Brain microvascular endothelial cell (primary cell): ENCODE data around the gene TNRC6C.

ENCODE experiments used
- DNase-seq: peaks from one replicate; pipeline ENCODE4 v3.0.0-alpha.2; 2020
- H3K27ac ChIP-seq: fragments of 250-450 bp; sonication (Bioruptor Pico); 2 replicates; pipeline ENCODE4 v1.5.1; 2020; ENCODE audit warnings: mild to moderate bottlenecking, moderate library complexity
- H3K27me3 ChIP-seq: fragments of 250-450 bp; sonication (Bioruptor Pico); replicated peaks from 2 replicates; pipeline ENCODE4 v1.5.1; 2020; ENCODE audit warnings: mild to moderate bottlenecking
- H3K36me3 ChIP-seq: fragments of 250-450 bp; sonication (Bioruptor Pico); replicated peaks from 2 replicates; pipeline ENCODE4 v1.5.1; 2020; ENCODE audit warnings: mild to moderate bottlenecking
- H3K4me3 ChIP-seq: 2 replicates; pipeline ENCODE4 v1.5.1; 2011; ENCODE audit warnings: low read depth, mild to moderate bottlenecking, control low read depth, low read length, moderate library complexity
- in situ Hi-C: cut with HindIII; loops from 2 replicates; pipeline ENCODE4 v1.10.0; 2017; ENCODE audit warnings: low sequenced_read_pairs, low pct_ligation_motif_present
- TF ChIP-seq, protein P1 (sequence below): IDR thresholded peaks from 2 replicates; pipeline ENCODE4 v1.5.1; 2011; ENCODE audit warnings: low read depth, mild to moderate bottlenecking, moderate library complexity, low read length, control low read depth, inconsistent platforms; ENCODE audit errors: missing control alignments

The TNRC6C gene

DNA sequence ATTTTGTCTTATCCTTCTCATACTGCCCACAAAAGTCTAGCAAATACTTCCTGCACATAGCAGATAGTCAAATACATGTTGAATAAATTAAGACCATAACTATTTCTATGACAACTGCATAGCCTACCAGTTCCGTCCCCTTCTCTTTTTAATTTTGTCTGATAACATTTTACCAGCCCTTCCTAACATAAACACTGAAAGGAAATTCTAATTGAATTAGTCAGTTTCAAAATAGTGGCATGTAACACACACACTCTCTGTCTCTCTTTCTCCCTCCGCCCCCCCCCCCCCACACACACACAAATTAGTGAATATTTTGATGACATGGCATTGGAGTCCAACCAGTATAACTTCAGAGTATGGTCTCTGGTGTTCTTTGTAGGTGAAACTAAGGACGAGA lies 41.8 kb downstream of the TNRC6C start:
- Histone ChIP-seq H3K4me3 (no peak overlapping the region), H3K27ac (peak overlapping the region; percentile 17), H3K27me3 (no peaks in the 10 kb centered on the region), H3K36me3 (no peaks in the 10 kb centered on the region)
- TF ChIP-seq, protein P1, sequence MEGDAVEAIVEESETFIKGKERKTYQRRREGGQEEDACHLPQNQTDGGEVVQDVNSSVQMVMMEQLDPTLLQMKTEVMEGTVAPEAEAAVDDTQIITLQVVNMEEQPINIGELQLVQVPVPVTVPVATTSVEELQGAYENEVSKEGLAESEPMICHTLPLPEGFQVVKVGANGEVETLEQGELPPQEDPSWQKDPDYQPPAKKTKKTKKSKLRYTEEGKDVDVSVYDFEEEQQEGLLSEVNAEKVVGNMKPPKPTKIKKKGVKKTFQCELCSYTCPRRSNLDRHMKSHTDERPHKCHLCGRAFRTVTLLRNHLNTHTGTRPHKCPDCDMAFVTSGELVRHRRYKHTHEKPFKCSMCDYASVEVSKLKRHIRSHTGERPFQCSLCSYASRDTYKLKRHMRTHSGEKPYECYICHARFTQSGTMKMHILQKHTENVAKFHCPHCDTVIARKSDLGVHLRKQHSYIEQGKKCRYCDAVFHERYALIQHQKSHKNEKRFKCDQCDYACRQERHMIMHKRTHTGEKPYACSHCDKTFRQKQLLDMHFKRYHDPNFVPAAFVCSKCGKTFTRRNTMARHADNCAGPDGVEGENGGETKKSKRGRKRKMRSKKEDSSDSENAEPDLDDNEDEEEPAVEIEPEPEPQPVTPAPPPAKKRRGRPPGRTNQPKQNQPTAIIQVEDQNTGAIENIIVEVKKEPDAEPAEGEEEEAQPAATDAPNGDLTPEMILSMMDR: no peak
- DNase-seq: peak; percentile 32
- in situ Hi-C loops: loop anchor here (25.0 kb wide), 1 partner anchor 463 kb away; no protein-coding TSS in a partner anchor

DNA sequence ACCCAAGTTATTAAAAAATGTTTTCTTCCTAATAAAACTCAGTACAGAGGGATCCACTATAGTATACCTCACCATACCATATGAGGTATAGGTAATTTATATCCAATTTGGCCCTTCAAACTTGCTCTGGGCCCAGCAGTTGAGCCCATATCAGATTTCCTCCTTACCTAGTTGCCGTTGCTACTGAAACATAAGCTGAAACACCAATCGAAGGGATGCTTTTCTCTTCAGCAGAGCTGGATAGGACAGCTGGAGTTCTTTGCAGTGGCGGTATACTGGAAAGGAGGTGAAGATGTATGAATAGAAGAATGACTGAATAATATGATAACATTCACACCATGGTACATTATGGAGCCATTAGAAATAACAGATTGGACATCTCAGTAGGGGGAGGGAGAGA lies 42.7 kb downstream of the TNRC6C start:
- Histone ChIP-seq H3K27me3 (no peaks in the 10 kb centered on the region), H3K27ac (no peak overlapping the region), H3K36me3 (no peaks in the 10 kb centered on the region), H3K4me3 (no peak overlapping the region)
- DNase-seq: no peak
- TF ChIP-seq, protein P1: no peak
- in situ Hi-C loops: loop anchor here (25.0 kb wide), 1 partner anchor 464 kb away; no protein-coding TSS in a partner anchor

DNA sequence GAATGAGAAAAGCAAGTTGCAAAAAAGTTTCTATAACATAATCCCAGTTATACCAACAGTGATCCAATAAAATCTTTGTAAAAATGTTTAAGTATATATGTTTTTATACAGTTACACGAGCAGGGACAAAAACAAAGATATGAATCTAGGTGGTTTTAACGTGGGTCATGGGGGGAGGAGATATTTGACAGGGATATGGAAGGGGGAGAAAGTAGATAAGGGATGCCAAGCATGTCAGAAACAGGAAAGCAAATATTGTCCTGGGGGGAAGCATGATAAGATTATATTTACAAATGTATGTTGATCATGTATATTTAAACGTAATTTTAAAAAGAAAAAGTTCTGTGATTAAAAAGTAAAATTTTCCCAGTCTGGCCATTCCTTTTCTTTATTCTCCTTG lies 43.1 kb downstream of the TNRC6C start:
- H3K36me3 ChIP-seq: no peaks in the 10 kb centered on the region
- in situ Hi-C loops: loop anchor here (25.0 kb wide), 1 partner anchor 464 kb away; no protein-coding TSS in a partner anchor
- no peak overlapping the region for H3K4me3 ChIP-seq
- no peak overlapping the region for H3K27ac ChIP-seq
- DNase-seq: no peak
- no peaks in the 10 kb centered on the region for H3K27me3 ChIP-seq
- TF ChIP-seq, protein P1: no peak

DNA sequence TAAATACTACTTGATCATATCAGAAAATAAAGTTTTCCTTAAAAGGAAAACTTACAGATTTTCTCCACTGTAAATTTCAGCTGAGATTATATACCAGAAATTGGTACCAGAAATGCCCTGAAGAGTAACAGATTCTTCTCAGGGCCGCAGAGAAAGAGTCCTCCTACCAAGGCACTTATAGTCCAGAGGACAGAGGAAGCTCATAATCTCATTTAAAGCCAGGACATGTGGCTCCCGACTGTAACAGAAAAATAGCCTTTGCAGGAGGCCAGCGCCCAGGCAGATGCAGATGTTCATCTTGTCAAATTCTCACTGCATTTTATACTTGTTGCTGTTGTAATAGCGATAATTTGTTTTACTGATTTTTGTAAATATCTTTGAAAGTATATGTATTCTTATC lies 43.7 kb downstream of the TNRC6C start:
- H3K27ac ChIP-seq: no peak overlapping the region
- no peaks in the 10 kb centered on the region for H3K36me3 ChIP-seq
- no peaks in the 10 kb centered on the region for H3K27me3 ChIP-seq
- TF ChIP-seq, protein P1: no peak
- in situ Hi-C loops: loop anchor here (25.0 kb wide), 1 partner anchor 465 kb away; no protein-coding TSS in a partner anchor
- no peak for DNase-seq
- no peak overlapping the region for H3K4me3 ChIP-seq

DNA sequence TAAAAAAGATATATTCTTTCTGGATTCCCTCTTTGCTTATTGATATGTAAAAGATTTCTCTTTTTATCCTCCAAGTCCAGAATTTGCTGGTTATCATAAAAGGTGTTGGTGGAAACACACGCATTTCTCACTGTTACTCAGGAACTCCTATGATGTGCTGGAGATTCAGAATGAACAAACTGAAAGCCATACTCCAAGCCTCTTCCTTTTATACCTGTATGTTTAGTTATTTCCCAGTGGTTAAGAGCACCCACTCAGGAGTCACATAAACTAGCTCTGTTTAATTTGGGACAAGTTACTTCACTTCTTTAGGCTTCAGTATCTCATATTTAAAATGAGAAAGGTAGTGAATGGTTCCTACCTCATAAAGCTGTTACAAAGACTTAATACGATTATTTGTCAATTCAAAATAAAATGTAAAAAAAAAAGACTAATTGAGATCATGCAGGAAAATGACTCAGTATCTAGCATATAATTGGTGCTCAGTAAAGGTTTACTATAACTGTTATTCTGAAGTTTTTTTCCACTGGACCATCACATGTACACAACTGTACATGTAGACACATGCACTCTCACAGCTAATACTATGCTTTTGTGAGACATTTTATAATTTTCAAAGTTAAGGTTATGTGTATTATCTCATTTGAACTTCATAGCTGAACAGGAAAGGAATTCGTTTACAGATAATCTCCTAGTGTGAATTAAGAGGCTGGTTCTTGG lies 47.1 kb downstream of the TNRC6C start:
- in situ Hi-C loops: loop anchor here (25.0 kb wide), 1 partner anchor 468 kb away; no protein-coding TSS in a partner anchor
- DNase-seq: no peak

More for the DNA sequence above, 47.1 kb downstream of the TNRC6C start:
- no peak overlapping the region for H3K27ac ChIP-seq
- H3K27me3 ChIP-seq: no peaks in the 10 kb centered on the region
- no peaks in the 10 kb centered on the region for H3K36me3 ChIP-seq
- TF ChIP-seq, protein P1: no peak
- H3K4me3 ChIP-seq: no peak overlapping the region
